ENCODE measurements around the gene WDR64.
"Not testable (repeated sequence)": the region's sequence is repeated elsewhere in the genome, so short reads cannot be mapped to it uniquely, and the experiment has no call there.

Gene WDR64

GRCh38 chr1:241658081-241658793, 6.2 kb downstream of the WDR64 start:
- DNase-seq (ENCODE audit: low read depth in 2 of 2) = no peak

DNA sequence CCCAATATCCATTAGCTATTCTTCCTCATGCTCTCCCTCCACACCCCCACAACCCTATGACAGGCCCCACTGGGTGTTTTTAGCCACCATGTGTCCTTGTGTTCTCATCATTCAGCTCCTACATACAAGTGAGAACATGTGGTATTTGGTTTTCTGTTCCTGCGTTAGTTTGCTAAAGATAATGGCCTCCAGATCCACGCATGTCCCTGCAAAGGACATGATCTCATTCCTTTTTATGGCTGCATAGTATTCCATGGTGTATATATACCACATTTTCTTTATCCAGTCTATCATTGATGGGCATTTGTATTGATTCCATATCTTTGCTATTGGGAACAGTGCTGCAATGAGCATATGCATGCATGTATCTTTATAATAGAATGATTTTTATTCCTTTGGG, 6.9 kb downstream of the WDR64 start:
- not testable (repeated sequence) for DNase-seq (ENCODE audit: low read depth in 2 of 2)

DNA sequence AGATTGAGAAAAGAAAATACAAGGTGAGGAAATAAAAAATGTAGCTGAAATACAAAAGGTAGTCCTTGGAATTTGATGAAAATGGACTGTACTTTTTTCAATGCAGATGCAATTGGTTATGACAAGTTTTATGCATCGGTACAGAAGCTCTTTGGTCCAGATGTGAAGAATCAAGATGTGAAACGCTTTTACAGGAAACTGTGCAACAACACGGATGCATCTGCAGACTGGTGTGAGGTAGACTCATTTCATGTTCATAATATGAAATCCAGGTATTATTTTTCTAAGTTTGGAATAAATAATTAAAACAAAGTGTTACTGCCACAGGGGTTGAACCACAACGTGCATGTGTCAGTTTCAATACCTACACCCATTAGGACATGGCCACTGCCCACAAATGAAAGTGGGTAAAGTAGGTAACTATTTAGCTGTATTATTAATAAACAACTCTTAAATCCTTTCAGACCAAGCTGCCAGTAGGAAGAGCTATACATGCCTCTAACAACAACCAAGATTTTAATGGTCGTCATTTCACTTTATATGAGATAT, 8.4 kb downstream of the WDR64 start:
- DNase-seq (ENCODE audit: low read depth in 2 of 2) = no peak

- DNase-seq (ENCODE audit: low read depth in 2 of 2) = no peak
Observed at GRCh38 chr1:241666419-241666818, 14.3 kb downstream of the WDR64 start.

DNA sequence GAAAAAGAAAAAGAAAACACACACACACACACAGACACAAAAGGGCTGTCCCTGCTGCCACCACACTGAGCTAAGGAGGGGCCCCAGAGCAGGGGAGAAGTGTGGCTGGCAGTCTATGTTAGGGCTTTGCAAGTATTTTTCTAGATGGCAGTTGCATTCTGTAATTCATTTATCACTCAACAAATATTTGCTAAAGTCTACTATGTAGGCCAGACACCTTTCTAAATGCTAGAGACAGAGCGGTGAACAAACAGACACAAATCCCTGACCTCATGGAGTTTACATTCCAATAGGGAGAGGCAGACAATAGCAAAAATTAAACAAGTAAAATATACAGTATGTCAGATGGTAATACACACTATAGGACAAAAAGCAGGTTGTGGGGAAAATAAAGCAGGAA, 20.2 kb downstream of the WDR64 start:
- no peak for DNase-seq (ENCODE audit: low read depth in 2 of 2)

DNA sequence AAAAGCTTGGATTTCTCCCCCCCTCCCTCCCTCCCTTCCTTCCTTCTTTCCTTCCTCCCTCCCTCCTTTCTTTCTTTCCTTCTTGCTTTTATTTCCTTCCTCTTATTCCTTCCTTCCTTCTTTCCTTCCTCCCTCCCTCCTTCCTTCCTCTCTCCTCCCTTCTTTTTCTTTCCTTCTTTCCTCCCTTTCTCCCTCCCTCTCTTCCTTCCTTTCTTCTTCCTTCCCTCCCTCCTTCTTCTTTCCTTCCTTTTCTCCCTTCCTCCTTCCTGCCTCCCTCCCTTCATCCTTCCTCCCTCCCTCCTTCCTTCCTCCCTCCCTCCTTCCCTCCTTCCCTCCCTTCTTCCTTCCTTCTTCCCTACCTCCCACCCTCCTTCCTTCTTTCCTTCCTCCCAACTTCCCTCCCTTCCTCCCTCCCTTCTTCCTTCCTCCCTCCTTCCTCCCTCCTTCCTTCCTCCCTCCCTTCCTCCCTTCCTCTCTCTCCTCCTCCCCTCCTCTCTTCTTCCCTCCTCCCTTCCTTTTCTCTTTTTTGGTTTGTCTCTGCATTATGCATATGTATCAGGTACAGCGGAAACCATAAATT, 22.8 kb downstream of the WDR64 start:
- DNase-seq (ENCODE audit: low read depth in 2 of 2) = no peak

DNA sequence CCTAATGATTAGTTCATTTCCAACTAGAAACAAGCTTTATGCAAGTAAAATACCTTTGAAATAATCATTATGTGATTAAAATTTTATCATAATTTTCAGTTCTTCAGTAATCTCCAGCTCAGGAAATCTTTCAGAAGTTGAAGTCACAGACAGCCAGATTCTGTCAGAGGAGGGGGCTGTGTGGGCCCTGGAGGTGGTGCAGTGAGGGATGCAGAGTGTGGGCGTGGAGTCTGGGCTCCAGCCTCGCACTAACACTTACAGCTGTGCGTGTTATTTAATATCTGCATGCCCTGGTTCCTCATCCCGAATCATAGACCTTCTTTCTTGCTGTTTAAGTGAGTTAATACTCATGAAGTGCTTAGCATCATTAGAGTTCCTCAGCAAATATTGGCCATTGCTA, 23.9 kb downstream of the WDR64 start:
- DNase-seq (ENCODE audit: low read depth in 2 of 2) = no peak

- no peak for DNase-seq (ENCODE audit: low read depth in 2 of 2)
Observed at GRCh38 chr1:241677201-241677600, 25.1 kb downstream of the WDR64 start.

- DNase-seq (ENCODE audit: low read depth in 2 of 2) = no peak
Observed at GRCh38 chr1:241678536-241678935, 26.5 kb downstream of the WDR64 start.

DNA sequence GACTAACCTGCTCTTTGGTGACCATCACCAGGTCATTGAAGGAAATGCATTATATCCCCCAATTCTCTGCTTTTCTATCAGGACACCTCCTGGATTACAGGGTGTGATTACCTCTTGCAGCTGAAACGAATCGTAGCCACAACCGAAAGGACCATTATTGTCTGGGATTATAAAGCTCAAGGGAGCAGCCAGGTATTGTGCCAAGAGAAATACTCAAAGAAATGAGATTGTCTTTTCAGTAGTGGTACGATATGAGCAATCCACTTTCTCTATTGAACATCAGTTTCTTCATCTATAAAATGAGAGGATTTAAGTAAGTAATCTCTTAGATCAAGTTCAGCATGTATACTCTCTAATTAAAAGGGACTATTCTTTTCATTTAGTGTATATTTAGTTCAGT, 27.3 kb downstream of the WDR64 start:
- DNase-seq (ENCODE audit: low read depth in 2 of 2) = no peak

DNA sequence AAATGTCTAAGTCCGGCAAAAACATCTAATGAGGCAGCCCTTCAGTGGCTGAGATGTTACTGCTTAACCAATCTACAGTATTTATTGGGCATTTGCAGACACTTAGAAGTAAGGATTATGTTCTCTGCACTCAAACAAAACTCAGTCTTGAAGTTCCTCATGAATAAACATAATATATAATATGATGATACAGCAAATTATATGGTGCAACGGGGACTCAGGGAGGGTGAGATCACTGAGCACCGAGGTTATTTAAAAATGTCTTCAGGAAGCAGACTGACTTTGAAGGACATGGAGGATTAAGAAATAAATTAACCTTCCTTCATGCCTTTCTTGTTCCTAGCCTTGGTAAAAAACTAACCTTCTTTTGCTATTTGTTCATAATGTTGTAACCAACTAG, 27.9 kb downstream of the WDR64 start:
- no peak for DNase-seq (ENCODE audit: low read depth in 2 of 2)

GRCh38 chr1:241681861-241682448, 29.9 kb downstream of the WDR64 start:
- DNase-seq (ENCODE audit: low read depth in 2 of 2) = not testable (repeated sequence)

DNA sequence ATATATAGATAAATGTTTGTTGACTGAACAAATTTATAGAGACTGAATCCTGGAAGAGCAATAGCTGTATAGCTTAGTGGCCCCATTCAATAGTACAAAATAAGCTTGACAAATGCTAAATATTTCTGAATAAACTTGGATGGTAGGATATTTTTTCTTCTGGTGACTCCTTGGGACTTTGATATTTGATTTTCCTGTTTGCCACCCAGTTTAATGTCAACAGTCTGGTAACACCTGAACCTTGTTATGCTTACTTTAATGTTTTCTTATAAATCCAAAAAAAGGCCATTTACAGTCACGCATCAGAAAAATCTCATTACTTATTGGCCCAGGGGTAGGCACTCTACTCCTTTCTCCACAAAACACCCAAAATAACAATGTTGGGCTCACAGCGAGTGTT, 30.8 kb downstream of the WDR64 start:
- no peak for DNase-seq (ENCODE audit: low read depth in 2 of 2)

- no peak for DNase-seq (ENCODE audit: low read depth in 2 of 2)
Observed at GRCh38 chr1:241684108-241684507, 32.0 kb downstream of the WDR64 start.

- no peak for DNase-seq (ENCODE audit: low read depth in 2 of 2)
Observed at GRCh38 chr1:241688940-241689368, 36.9 kb downstream of the WDR64 start.

DNA sequence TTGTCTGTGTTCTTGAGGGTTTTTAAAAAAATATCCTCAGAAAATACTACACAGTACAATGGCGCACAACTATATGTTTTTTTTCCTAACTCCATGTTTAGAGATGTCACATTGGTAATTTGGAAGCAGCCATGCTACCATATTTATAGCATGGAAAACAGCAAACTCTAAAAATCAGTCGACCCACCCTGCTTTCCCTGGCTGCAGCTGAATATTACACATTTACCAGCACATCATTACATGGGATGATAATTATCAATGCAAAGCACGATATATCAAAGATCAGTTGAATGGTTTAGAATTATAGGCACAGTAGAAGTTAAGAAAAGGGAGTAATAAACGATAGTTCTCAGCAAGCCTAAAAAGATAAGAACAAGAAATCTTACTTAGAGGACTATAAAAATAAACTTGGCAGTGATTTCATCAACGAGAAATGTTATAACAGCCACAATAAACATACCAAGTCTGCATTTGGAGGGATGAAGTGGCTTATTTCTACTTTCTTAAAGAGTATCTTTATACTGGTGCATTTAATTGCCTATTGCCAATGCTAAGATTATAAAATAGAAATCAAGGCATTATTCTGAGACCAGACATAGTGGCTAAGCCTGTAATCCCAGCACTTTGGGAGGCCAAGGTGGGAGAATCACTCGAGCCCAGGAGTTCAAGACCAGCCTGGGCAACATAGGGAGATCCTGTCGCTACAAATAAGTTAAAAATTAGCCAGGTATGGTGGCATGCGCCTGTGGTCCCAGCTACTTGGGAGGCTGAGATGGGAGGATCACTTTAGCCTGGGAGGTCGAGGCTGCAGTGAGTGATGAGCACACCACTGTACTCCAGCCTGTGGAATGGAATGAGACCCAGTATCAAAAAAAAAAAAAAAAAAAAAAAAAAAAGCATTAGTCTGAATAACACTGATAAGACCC, 43.4 kb downstream of the WDR64 start:
- no peak for DNase-seq (ENCODE audit: low read depth in 2 of 2)

DNA sequence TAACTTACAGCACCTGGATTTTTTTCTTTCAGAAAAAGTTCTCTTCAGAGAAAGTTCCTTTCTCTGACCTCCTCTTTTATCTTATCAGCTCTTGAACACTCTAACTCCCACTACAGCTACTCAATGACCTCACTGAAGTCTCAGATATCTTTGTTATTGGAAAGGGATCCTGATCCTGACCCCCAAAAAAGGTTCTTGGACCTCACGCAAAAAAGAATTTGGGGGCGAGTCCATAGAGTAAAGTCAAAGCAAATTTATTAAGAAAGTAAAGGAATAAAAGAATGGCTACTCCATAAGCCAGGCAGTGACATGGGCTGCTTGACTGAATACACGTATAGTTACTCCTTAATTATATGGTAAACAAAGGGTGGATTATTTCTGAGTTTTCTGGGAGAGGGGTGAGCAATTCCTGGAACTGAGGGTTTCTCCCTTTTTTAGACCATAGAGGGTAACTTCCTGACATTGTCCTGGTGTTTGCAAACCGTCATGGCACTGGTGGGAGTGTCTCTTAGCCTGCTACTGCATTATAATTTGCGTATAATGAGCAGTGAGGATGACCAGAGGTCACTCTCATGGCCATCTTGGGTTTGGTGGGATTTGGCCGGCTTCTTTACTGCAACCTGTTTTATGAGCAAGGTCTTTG, 44.2 kb downstream of the WDR64 start:
- DNase-seq (ENCODE audit: low read depth in 2 of 2) = no peak

- DNase-seq (ENCODE audit: low read depth in 2 of 2) = no peak
Observed at GRCh38 chr1:241696815-241697639, 44.9 kb downstream of the WDR64 start.

DNA sequence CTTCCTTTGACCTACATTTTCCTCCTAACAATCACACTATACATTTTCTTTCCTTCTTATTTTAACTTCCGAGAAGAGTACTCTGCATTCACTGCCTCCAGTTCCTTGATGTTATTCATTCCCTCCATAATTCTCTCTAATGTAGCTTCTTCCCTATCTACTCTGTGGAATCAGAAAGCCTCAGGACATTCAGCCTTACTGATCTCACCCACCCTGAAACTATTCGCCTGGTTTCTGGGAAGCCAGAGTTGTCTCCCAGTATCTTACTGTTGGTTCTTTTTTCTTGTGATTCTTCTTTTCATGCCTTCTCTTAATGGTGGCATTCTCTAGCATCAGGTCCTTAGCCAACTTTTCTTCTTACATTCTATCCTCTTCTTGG, 45.5 kb downstream of the WDR64 start:
- DNase-seq (ENCODE audit: low read depth in 2 of 2) = no peak

DNA sequence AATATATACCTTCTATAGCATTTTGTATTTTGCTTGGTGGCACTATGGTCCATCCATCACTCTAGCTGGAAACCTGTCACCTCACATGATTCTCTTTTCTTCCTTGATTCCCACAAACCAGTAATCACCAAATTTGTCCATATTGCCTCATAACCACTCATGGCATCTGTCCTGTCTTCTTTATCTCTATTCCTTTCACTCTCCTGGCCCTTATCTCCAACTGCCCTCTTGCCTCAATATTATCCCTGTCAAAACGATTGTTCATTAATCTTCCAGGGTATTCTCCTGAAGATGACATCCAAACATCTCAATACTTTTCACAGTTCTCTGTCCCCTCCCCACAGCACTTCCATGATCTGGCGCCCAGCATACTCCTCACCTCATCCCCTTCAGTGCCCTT, 46.1 kb downstream of the WDR64 start:
- DNase-seq (ENCODE audit: low read depth in 2 of 2) = no peak
